ENCODE measurements around the gene PML. TPM values are rescaled to one million over a fixed set of nuclear protein-coding genes. Genes with fewer than 3 reads are reported as not detected.

The PML gene
- total RNA-seq, 4 donors from 2014 or later, result 69.3 to 159 (median 89.4) TPM

- peaks cover 0 to 20% (median 15%) of the 10 kb centered on the region in 4 donors for H3K4me1 ChIP-seq
- WGBS, 2 donors, result 10% methylated on average over 10 of the region's 11 CpGs
- H3K9me3 ChIP-seq, result no peaks in the 10 kb centered on the region
- no peak overlapping the region for H3K4me3 ChIP-seq
- peak overlapping the region in 2 of 4 donors; percentile 36 to 38 for H3K27ac ChIP-seq
- no peaks in the 10 kb centered on the region for H3K27me3 ChIP-seq
- TF ChIP-seq POLR2A (IDR thresholded peaks at IDR 0.05) (no peak), CTCF (IDR thresholded peaks at IDR 0.05) (peak; percentile 93 to 95 (median 93)), EP300 (IDR thresholded peaks at IDR 0.05) (peak in 1 of 2 donors; percentile 31)
- peak; percentile 90 to 98 for DNase-seq (ENCODE audit: low spot score in 2 of 2)
- H3K36me3 ChIP-seq, result no peaks in the 10 kb centered on the region
Observed at GRCh38 chr15:73964736-73965093, 29.8 kb upstream of the PML start.

GRCh38 chr15:73965094-73965757 lies 29.3 kb upstream of the PML start:
- Histone ChIP-seq H3K4me1 (peaks cover 0 to 20% (median 15%) of the 10 kb centered on the region in 4 donors), H3K27ac (peak overlapping the region in 2 of 4 donors; percentile 38 to 72), H3K27me3 (no peaks in the 10 kb centered on the region), H3K4me3 (peak overlapping the region in 1 of 4 donors; percentile 7), H3K9me3 (no peaks in the 10 kb centered on the region), H3K36me3 (no peaks in the 10 kb centered on the region)
- WGBS, 2 donors, result 53 to 59% methylated on average over 3 to 11 of the region's 13 CpGs
- DNase-seq (ENCODE audit: low spot score in 2 of 2), result no peak
- TF ChIP-seq EP300 (IDR thresholded peaks at IDR 0.05), result no peak
- TF ChIP-seq CTCF (IDR thresholded peaks at IDR 0.05), result peak in 2 of 5 experiments; percentile 9 to 32

DNA sequence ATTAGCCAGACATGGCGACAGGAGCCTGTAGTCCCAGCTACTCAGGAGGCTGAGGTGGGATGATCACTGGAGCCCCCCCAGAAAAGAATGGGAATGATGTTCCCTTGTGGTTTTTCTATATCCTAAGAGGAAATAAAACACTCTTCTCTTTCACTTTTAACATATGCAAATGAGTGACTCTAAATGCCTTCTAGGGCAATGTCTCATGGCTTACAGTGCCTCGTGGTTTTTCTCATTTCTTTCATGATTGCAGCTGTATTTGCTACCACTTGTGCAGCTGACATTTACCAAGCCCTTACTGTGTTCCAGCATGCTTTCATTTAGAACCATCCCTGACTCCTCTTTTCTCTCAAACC lies 28.8 kb upstream of the PML start:
- H3K4me3 ChIP-seq, result no peak overlapping the region
- no peaks in the 10 kb centered on the region for H3K36me3 ChIP-seq
- peaks cover 0 to 20% (median 15%) of the 10 kb centered on the region in 4 donors for H3K4me1 ChIP-seq
- 41 to 44% methylated on average over 2 of the region's 2 CpGs for WGBS, 2 donors
- no peaks in the 10 kb centered on the region for H3K27me3 ChIP-seq
- DNase-seq (ENCODE audit: low spot score in 2 of 2), result no peak
- no peaks in the 10 kb centered on the region for H3K9me3 ChIP-seq
- H3K27ac ChIP-seq, result peak overlapping the region in 1 of 4 donors; percentile 72
- no peak for TF ChIP-seq EP300 (IDR thresholded peaks at IDR 0.05)
- no peak for TF ChIP-seq POLR2A (IDR thresholded peaks at IDR 0.05)
- TF ChIP-seq CTCF (IDR thresholded peaks at IDR 0.05), result no peak

GRCh38 chr15:73968461-73968860 lies 26.1 kb upstream of the PML start:
- peaks cover 0 to 31% (median 19%) of the 10 kb centered on the region in 4 donors for H3K4me1 ChIP-seq
- no peak overlapping the region for H3K27ac ChIP-seq
- TF ChIP-seq CTCF (IDR thresholded peaks at IDR 0.05), result no peak
- TF ChIP-seq POLR2A (IDR thresholded peaks at IDR 0.05), result no peak
- no peak for TF ChIP-seq EP300 (IDR thresholded peaks at IDR 0.05)
- no peaks in the 10 kb centered on the region for H3K9me3 ChIP-seq
- no peaks in the 10 kb centered on the region for H3K27me3 ChIP-seq
- no peak overlapping the region for H3K4me3 ChIP-seq
- DNase-seq (ENCODE audit: low spot score in 2 of 2), result no peak
- H3K36me3 ChIP-seq, result no peaks in the 10 kb centered on the region
- WGBS, 2 donors, result 91 to 93% methylated on average over 3 of the region's 3 CpGs

- no peak for TF ChIP-seq EP300 (IDR thresholded peaks at IDR 0.05)
- no peak for TF ChIP-seq POLR2A (IDR thresholded peaks at IDR 0.05)
- TF ChIP-seq CTCF (IDR thresholded peaks at IDR 0.05), result no peak
- Histone ChIP-seq H3K4me3 (no peak overlapping the region), H3K4me1 (peaks cover 0 to 31% (median 19%) of the 10 kb centered on the region in 4 donors), H3K36me3 (no peaks in the 10 kb centered on the region), H3K9me3 (no peaks in the 10 kb centered on the region), H3K27me3 (no peaks in the 10 kb centered on the region), H3K27ac (no peak overlapping the region)
- WGBS, 2 donors, result 84 to 85% methylated on average over 6 of the region's 6 CpGs
- no peak for DNase-seq (ENCODE audit: low spot score in 2 of 2)
Observed at GRCh38 chr15:73969151-73969759, 25.3 kb upstream of the PML start.

All from tibial nerve (tissue), 4 donors.